Osteoblast (primary cell): Measurements from ENCODE around the gene EFHC1. TPM values are rescaled to one million over a fixed set of nuclear protein-coding genes. Genes with fewer than 3 reads are reported as not detected.
A peak's percentile ranks its signal among the peaks of the same experiment; 100 is the strongest.

Experiments used
- DNase-seq: peaks from one replicate; pipeline ENCODE4 v3.0.0; 2011; ENCODE audit warnings: low spot score, mixed read lengths; ENCODE audit not compliant: insufficient read length; ENCODE audit errors: missing footprints
- H2AFZ ChIP-seq: 2 replicates; pipeline ENCODE4 v1.6.0; 2011; ENCODE audit warnings: mild to moderate bottlenecking, low read length
- H3K27ac ChIP-seq: 2 replicates; pipeline ENCODE4 v1.5.1; 2011; ENCODE audit warnings: mild to moderate bottlenecking, low read depth, low read length, moderate library complexity
- H3K27me3 ChIP-seq: 2 replicates; pipeline ENCODE4 v1.6.0; 2012; ENCODE audit warnings: mild to moderate bottlenecking, control low read depth, inconsistent platforms, low read length, moderate library complexity; ENCODE audit not compliant: insufficient read depth
- H3K36me3 ChIP-seq: 2 replicates; pipeline ENCODE4 v1.5.1; 2011; ENCODE audit warnings: mild to moderate bottlenecking, low read length, control low read depth, moderate library complexity; ENCODE audit not compliant: insufficient read depth
- H3K4me1 ChIP-seq: 2 replicates; pipeline ENCODE4 v1.5.1; 2011; ENCODE audit warnings: mild to moderate bottlenecking, low read length, control low read depth, moderate library complexity; ENCODE audit not compliant: insufficient read depth
- H3K4me2 ChIP-seq: 2 replicates; pipeline ENCODE4 v1.6.0; 2011; ENCODE audit warnings: mild to moderate bottlenecking, low read length; ENCODE audit not compliant: insufficient read depth
- H3K4me3 ChIP-seq: fragments of 200-600 bp; sonication (generic); 3 replicates; pipeline ENCODE4 v1.5.1; 2012; ENCODE audit warnings: mild to moderate bottlenecking, low read length, inconsistent platforms; ENCODE audit not compliant: insufficient read depth
- H3K79me2 ChIP-seq: 2 replicates; pipeline ENCODE4 v1.6.0; 2012; ENCODE audit warnings: mild to moderate bottlenecking, low read length, control low read depth, inconsistent platforms; ENCODE audit not compliant: insufficient read depth
- H3K9me3 ChIP-seq: 2 replicates; pipeline ENCODE4 v1.5.1; 2011; ENCODE audit warnings: low read depth, low read length, control low read depth
- H4K20me1 ChIP-seq: 2 replicates; pipeline ENCODE4 v1.6.0; 2012; ENCODE audit warnings: mild to moderate bottlenecking, low read length, control low read depth; ENCODE audit not compliant: insufficient read depth
- CTCF ChIP-seq: IDR thresholded peaks from 2 replicates; pipeline ENCODE4 v1.5.1; 2011; ENCODE audit warnings: mild to moderate bottlenecking, low read depth, low read length, moderate library complexity; ENCODE audit errors: extremely low read depth
- total RNA-seq: library from RNA; depleted of rRNA; stranded (reverse); fragments of >200 nt; gene quantifications from 2 replicates; pipeline ENCODE4 v1.2.3, GENCODE V29; 2012

The EFHC1 gene
- total RNA-seq, 1 donor: 31.1 TPM

- Histone ChIP-seq H3K79me2 (peaks cover 93% of the 10 kb centered on the region), H4K20me1 (peaks cover 1% of the 10 kb centered on the region), H3K4me3 (no peak overlapping the region), H3K27me3 (no peaks in the 10 kb centered on the region), H3K27ac (peak overlapping the region; percentile 69), H3K9me3 (no peaks in the 10 kb centered on the region), H2AFZ (no peak overlapping the region), H3K4me2 (no peak overlapping the region), H3K36me3 (peaks cover 68% of the 10 kb centered on the region), H3K4me1 (peaks cover 40% of the 10 kb centered on the region)
- DNase-seq: no peak
- no peak for TF ChIP-seq CTCF
These were observed 111.7 kb downstream of the EFHC1 start for GRCh38 chr6:52531834-52532233.

GRCh38 chr6:52532457-52532856 lies 112.3 kb downstream of the EFHC1 start:
- Histone ChIP-seq H3K36me3 (peaks cover 72% of the 10 kb centered on the region), H3K9me3 (no peaks in the 10 kb centered on the region), H3K27ac (peak overlapping the region; percentile 20), H4K20me1 (peaks cover 3% of the 10 kb centered on the region), H2AFZ (no peak overlapping the region), H3K4me3 (no peak overlapping the region), H3K27me3 (no peaks in the 10 kb centered on the region), H3K79me2 (peaks cover 96% of the 10 kb centered on the region), H3K4me1 (peaks cover 44% of the 10 kb centered on the region), H3K4me2 (no peak overlapping the region)
- TF ChIP-seq CTCF: no peak
- no peak for DNase-seq

- H3K4me2 ChIP-seq: no peak overlapping the region
- peaks cover 96% of the 10 kb centered on the region for H3K79me2 ChIP-seq
- H3K36me3 ChIP-seq: peaks cover 75% of the 10 kb centered on the region
These were observed 113.3 kb downstream of the EFHC1 start for GRCh38 chr6:52533491-52533890.

GRCh38 chr6:52534363-52534762 lies 114.2 kb downstream of the EFHC1 start:
- DNase-seq: no peak
- Histone ChIP-seq H2AFZ (no peak overlapping the region), H4K20me1 (peaks cover 3% of the 10 kb centered on the region), H3K27ac (peak overlapping the region; percentile 26), H3K4me3 (no peak overlapping the region), H3K79me2 (peaks cover 96% of the 10 kb centered on the region), H3K9me3 (no peaks in the 10 kb centered on the region), H3K4me1 (peaks cover 56% of the 10 kb centered on the region), H3K36me3 (peaks cover 71% of the 10 kb centered on the region), H3K27me3 (no peaks in the 10 kb centered on the region), H3K4me2 (no peak overlapping the region)
- TF ChIP-seq CTCF: no peak

More at GRCh38 chr6:52533491-52533890, 113.3 kb downstream of the EFHC1 start:
- TF ChIP-seq CTCF: no peak
- H3K9me3 ChIP-seq: no peaks in the 10 kb centered on the region
- H2AFZ ChIP-seq: no peak overlapping the region
- peaks cover 48% of the 10 kb centered on the region for H3K4me1 ChIP-seq
- H3K27me3 ChIP-seq: no peaks in the 10 kb centered on the region
- H4K20me1 ChIP-seq: peaks cover 3% of the 10 kb centered on the region
- no peak overlapping the region for H3K4me3 ChIP-seq
- no peak for DNase-seq
- peak overlapping the region; percentile 45 for H3K27ac ChIP-seq
